Retinal pigment epithelial cell (primary cell): ENCODE data around the gene POLG2.
"Not testable (repeated sequence)": the region's sequence is repeated elsewhere in the genome, so short reads cannot be mapped to it uniquely, and the experiment has no call there.

Experiments
- DNase-seq: peaks from one replicate; pipeline ENCODE4 v3.0.0-alpha.2; 2010; ENCODE audit warnings: low read depth
- H3K4me3 ChIP-seq: 2 replicates; pipeline ENCODE4 v1.5.1; 2011; ENCODE audit warnings: mild to moderate bottlenecking, low read length, control low read depth, moderate library complexity
- TF ChIP-seq, protein P1 (sequence below): conservative IDR thresholded peaks from 2 replicates; pipeline ENCODE4 v1.5.1; 2011; ENCODE audit warnings: low read depth, low read length, control low read depth, inconsistent platforms

POLG2 gene

DNA sequence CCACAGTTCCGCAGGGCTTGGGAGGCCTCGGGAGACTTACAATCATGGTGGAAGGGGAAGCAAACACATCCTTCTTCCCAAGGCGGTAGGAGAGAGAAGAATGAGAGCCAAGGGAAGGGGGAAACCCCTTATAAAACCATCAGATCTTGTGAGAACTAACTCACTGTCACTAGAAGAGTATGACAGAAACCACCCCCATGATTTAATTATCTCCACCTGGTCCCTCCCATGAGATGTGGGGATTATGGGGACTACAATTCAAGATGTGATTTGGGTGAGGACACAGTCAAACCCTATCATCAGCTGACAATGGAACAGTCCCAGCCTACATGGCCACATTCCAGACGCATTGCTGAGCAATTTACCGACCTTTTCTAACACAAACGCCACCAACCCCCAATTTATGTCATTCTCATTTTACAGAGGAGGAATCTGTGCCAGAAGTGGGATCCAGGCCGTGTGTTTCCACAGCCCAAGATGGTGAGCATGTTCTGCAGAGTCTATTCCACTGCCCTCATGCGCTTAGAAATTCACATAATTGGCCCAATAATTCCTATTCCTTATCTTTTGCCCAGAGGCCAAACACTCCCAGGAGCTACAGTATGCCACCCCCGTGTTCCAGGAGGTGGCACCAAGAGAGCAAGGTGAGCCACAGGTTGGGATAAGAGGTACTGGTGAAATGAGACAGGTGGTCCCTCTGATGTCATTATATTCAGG, 30.7 kb downstream of the POLG2 start:
- TF ChIP-seq, protein P1, sequence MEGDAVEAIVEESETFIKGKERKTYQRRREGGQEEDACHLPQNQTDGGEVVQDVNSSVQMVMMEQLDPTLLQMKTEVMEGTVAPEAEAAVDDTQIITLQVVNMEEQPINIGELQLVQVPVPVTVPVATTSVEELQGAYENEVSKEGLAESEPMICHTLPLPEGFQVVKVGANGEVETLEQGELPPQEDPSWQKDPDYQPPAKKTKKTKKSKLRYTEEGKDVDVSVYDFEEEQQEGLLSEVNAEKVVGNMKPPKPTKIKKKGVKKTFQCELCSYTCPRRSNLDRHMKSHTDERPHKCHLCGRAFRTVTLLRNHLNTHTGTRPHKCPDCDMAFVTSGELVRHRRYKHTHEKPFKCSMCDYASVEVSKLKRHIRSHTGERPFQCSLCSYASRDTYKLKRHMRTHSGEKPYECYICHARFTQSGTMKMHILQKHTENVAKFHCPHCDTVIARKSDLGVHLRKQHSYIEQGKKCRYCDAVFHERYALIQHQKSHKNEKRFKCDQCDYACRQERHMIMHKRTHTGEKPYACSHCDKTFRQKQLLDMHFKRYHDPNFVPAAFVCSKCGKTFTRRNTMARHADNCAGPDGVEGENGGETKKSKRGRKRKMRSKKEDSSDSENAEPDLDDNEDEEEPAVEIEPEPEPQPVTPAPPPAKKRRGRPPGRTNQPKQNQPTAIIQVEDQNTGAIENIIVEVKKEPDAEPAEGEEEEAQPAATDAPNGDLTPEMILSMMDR, result no peak
- no peak for DNase-seq
- no peak overlapping the region for H3K4me3 ChIP-seq

DNA sequence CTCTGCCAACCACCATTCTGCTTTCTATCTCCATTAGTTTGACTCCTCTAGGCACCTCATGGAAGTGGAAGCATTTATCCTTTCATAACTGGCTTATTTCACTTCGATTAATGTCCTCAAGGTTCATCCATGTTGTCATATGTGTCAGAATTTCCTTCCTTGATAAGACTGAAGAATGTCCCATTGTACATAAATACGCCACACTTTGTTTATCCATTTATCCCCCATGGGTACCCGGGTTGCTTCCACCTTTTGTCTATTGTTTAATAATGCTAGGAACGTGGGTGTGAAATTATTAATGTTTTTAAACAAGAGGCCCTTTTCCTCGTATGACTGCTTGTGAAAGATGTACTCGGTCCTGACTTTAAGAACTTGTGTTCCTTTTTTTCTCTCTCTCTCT, 35.1 kb downstream of the POLG2 start:
- TF ChIP-seq, protein P1, result no peak
- DNase-seq, result no peak
- no peak overlapping the region for H3K4me3 ChIP-seq

DNA sequence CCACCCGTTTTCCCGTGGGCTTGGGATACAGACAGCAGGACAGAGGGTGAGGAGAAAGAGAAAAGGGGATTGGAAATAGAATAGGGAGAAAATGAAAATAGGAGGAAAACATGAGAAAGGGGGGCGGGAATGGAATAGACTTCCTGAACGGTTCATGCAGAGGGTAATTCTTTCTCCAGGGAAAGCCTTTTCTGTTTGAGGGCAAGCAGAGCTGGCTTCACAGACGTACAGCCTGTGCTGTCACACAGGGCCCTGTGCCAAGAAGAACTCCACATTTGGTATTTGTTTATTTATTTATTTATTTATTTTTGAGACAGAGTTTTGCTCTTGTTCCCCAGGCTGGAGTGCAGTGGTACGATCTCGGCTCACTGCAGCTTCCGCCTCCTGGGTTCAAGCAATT, 35.9 kb downstream of the POLG2 start:
- no peak for DNase-seq
- TF ChIP-seq, protein P1, result no peak
- H3K4me3 ChIP-seq, result no peak overlapping the region

DNA sequence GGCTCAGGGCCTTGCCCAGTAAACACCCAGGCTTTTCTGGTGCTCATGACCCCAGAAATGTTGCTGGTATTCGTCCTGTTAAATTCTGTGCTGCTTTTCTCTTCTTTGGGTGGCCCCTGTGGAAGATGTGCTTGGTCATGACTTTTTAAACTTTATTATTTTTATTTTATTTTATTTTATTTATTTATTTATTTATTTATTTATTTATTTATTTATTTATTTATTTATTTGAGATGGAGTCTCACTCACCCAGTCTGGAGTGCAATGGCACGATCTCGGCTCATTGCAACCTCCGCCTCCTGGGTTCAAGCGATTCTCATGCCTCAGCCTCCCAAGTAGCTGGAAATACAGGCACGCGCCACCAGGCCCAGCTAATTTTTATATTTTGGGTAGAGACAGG, 37.0 kb downstream of the POLG2 start:
- not testable (repeated sequence) for DNase-seq, H3K4me3 ChIP-seq

DNA sequence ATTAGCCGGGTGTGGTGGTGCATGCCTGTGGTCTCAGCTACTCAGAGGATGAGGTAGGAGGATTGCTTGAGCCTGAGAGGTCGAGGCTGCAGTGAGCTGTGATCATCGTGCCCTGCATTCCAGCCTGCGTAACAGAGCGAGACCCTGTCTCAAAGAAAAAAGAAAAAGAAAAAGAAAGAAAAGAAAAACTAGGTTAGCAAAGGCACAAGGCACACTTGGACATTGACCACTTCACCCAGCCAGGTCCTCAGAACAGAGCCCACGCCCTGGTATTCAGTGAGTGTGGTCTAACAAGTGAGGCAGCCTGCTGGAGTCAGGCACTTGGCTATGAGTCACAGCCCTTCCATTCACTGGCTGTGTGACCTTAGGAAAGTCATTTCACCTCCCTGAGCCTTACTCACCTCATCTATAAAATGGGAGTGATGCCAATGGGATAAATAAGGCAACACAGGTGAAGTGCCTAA, 37.5 kb downstream of the POLG2 start:
- no peak overlapping the region for H3K4me3 ChIP-seq
- TF ChIP-seq, protein P1, result no peak
- DNase-seq, result no peak

DNA sequence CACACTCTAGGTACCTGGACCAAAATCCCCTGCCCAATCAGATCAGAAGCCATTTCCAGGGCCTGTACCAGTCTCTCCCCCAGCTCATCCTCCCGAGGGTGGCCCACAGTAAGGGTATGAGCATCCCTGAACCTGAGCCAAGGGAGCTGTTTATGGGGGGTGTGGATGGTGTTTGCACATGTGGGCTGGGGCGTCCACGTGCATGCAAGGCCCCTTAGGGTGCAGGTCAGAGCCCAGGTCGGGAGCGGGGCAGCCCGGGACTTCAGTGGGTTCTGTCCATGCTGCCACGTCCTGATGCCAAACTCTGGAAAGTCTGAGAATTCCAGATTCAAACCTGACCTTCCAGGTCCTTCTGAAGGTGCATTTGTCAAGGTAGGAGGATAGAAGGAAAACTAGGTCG, 38.1 kb downstream of the POLG2 start:
- no peak for DNase-seq
- no peak overlapping the region for H3K4me3 ChIP-seq
- TF ChIP-seq, protein P1, result no peak

DNA sequence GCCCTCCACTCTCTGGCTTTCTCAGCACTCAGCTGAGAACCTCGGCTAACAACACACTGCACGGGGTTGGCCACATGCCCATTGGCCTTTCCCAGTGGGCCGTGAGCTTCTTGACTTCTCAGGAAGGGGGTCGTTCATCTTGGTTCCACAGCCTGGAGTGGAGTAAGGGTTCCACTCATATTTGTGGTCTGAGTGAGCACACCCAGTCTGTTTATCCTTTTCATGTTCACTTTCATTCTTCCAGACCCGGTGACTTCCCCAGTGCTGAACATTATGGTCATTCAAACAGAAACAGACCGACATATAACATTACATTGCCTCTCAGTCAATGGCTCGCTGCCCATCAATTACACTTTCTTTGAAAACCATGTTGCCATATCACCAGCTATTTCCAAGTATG, 39.7 kb downstream of the POLG2 start:
- no peak for DNase-seq
- TF ChIP-seq, protein P1, result no peak

More for the DNA sequence above, 39.7 kb downstream of the POLG2 start:
- H3K4me3 ChIP-seq, result no peak overlapping the region
